ENCODE measurements around the gene DDX3X.
"Not testable (repeated sequence)": the region's sequence is repeated elsewhere in the genome, so short reads cannot be mapped to it uniquely, and the experiment has no call there.

The DDX3X gene

GRCh38 chrX:41373989-41374606 lies 40.1 kb downstream of the DDX3X start:
- DNase-seq (ENCODE audit: low read depth), result no peak

DNA sequence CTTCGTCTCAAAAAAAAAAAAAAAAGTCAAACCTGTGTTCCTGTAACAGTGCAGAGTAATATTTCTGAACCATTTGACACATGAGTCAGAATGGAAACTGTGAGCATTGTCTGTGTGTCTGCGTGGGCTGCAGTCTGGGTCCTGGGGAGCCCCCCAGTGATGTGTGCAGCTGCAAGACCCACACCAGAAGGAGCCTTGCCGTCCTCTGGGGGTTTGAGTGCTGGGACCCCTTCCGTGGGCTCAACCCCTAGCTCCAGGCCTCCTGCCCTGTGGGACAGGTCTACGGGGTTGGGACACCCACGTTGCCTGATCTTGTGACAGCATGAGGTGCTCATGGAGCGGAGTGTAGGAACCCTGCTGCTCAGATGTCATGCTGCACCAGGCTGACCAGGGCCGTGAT lies 43.7 kb downstream of the DDX3X start:
- DNase-seq (ENCODE audit: low read depth), result no peak

DNA sequence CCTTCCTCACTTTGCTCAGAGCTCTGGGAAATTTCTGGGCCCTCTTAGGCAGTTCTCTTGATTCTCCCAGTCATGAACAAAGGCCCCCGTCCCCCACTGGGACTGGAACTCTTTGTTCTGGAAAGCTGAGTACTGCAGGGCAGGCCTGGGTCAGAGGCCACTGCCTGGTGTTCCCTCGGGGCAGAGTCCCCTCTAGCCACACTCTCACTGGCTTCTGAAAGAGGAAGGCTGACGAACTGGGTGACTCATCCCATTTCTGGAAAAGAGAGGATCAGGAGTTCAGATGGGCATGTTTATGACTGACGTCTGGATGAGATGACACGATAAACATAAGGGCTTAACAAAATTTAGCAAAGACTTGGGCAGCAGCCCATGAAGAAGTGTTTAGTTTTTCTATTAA lies 47.7 kb downstream of the DDX3X start:
- DNase-seq (ENCODE audit: low read depth), result peak; percentile 82

DNA sequence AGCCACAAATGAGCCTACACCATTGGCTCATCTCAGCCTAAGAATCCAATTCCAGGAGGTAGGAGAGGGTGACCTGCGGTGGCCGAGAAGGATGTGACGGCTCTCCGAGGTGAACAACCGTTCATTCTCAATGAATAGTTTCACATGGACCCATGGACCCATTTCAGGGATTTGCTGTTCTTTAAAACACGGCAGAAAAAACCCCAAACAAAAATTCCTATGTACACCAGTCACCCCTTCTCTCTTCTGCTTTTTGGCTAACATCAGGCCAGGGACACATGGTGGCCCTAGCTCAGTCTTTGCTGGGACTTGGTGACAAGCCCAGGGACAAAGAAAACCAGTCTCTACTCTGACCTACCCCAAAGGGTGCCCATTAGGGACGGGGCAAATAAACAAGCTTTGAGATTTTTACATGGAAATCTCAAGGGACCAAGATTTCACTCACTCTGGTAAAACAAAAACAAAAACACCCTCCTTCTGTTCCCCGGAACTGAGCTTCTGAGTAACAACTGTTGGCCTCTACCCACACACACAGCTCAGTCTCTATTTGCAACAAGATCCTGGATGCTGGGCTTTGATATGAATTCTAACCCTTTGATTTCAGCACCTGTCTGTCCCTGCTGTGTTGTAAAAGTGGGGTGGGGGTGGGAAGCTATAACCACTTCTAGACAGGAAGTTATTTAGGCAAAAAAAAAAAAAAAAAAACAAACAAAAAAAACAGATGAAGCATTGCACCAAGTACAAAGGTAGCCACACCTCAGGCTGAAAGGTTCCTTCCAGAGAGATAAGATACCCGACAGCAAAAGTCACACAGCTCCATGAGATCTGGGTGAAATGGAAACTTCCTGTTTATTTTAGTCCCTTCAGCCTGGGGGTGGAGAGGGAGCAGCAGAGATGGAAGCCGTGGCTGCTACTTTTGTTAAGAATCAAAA lies 49.0 kb downstream of the DDX3X start:
- DNase-seq (ENCODE audit: low read depth), result peak; percentile 46

GRCh38 chrX:41384051-41384705 lies 50.2 kb downstream of the DDX3X start:
- peak; percentile 83 for DNase-seq (ENCODE audit: low read depth)

- DNase-seq (ENCODE audit: low read depth), result no peak
Measured at GRCh38 chrX:41386222-41386990, 52.4 kb downstream of the DDX3X start.

DNA sequence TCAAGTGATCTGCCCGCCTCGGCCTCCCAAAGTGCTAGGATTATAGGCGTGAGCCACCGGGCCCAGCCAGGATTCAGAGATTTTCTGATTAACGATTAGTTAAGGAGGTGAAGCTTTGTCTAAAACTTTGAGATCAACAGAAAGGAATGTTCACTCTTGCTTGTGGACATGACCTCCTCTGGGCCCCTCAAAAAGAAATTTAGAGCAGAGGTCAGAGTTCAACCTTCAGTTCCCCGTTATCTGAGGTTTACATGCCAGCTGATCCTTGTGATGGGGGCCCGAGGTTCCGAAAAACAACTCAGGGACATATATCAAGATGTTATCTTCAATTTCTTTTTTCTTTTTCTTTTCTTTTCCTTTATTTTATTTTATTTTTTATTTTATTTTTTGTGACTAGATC lies 54.6 kb downstream of the DDX3X start:
- DNase-seq (ENCODE audit: low read depth), result no peak

DNA sequence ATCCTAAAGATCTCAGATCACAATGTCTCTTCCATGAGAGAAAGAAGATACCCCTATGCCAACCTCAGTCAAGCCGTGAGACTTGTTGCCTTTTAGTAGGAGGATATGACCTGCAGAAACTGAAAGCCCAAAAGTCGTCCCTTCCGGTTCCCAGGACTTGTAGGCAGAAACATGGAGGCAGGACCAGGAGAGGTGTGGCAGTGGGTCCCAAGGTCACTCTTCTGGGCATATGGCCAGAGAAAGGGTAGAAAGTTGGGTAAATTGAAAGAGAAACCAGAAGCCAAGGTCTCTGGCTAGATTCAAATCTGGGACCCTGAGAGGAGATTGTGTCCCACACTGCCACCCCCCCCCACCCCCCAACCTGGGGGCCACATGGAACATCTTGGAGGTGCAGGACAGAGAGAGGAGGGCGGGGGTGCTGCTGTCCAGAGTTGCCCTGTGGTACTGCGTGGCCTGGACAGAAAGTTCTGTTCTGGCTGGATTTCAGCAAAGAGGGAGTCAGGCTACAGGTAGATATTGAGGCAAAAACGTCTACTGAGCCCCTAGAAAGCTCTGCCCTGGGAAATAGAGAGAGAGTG lies 55.4 kb downstream of the DDX3X start:
- no peak for DNase-seq (ENCODE audit: low read depth)

DNA sequence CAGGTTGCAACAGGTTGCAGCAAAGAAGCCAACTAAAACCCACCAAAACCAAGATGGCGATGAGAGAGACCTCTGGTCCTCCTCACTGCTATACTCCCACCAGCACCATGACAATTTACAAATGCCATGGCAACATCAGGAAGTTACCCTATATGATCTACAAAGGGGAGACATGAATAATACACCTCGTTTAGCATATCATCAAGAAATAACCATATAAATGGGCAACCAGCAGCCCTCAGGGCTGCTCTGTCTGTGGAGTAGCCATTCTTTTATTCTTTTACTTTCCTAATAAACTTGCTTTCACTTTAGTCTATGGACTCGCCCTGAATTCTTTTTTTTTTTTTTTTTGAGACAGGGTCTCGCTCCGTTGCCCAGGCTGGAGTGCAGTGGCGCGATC lies 56.6 kb downstream of the DDX3X start:
- DNase-seq (ENCODE audit: low read depth), result not testable (repeated sequence)

DNA sequence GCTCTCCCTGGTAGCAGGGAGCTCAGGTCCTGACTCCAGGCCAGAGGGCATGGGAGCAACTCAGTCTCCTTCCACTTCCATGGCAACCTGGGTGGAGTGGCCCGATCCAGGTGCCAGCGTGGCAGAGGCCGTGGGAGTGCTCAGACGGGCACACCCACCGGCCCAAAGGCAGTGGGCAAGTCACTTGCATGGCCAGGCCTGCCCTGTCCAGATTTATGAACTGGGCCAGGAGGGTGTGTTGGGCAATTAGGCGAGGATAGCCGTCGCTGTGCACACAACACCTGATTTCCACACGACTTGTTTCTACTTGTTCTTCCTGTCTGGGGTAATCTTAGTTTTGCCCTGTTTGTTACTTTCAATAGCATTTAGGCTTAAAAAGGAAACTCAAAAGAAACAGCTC lies 57.6 kb downstream of the DDX3X start:
- no peak for DNase-seq (ENCODE audit: low read depth)

DNA sequence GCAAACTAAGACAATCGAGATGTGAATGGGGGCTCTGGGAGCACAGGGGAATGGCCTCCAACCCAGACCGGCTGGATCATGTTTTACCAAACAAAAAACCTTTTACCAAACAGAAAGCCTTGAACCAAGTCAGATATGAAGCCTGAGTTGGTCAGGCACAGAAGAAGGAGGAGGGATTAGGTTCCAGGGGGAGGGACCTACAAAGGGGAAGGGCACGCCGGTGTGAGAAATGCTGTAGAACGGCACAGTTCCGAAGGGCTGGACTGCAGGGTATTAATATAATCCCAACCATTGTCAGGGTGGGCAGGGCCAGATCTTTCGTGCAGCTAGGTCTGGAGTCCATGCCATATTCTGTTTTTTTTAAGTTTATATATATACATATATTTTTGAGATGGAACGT lies 60.3 kb downstream of the DDX3X start:
- no peak for DNase-seq (ENCODE audit: low read depth)

DNA sequence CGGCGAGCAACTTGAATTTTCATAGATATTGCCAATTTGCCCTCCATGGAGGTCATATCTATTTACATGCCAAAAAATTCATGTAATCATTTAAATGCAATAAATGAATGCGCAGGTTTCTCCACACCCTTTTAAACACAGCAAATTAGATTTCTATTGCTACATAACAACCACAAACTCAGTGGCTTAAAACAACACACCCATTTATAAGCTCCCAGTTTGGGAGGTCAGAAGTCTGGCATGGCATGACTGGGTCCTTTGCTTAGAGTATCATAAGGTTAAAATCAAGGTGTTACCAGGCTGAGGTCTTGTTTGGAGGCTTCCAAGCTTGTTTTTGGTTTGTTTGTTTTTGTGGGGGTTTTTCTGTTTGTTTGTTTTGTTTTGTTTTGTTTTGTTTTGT lies 63.3 kb downstream of the DDX3X start:
- DNase-seq (ENCODE audit: low read depth), result no peak

DNA sequence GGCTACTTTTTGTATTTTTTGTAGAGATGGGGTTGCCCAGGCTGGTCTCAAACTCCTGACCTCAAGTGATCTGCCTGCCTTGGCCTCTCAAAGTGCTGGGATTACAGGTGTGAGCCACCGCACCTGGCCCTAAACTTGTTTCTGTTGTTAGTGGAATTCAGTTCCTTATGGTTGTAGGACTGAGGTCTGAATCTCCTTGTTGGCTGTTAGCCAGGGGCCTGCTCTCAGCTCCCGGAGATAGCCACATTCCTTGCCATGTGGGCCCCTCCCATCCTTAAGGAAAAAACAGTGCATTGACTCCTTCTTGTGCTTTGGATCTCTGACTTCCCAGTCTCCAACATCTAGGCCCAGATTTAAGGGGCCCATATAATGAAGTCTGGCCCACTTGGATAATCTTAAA lies 63.8 kb downstream of the DDX3X start:
- DNase-seq (ENCODE audit: low read depth), result no peak

DNA sequence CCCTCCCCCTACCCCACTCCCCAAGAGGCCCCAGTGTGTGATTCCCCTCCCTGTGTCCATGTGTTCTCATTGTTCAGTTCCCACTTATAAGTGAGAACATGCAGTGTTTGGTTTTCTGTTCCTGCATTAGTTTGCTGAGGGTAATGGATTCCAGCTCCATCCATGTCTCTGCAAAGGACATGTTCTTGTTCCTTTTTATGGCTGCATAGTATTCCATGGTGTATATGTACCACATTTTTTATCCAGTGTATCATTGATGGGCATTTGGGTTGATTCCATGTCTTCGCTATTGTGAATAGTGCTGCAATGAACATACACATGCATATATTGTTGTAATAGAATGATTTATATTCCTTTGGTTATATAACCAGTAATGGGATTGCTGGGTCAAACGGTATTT lies 68.6 kb downstream of the DDX3X start:
- not testable (repeated sequence) for DNase-seq (ENCODE audit: low read depth)

- DNase-seq (ENCODE audit: low read depth), result no peak
Measured at GRCh38 chrX:41405551-41405950, 71.6 kb downstream of the DDX3X start.

DNA sequence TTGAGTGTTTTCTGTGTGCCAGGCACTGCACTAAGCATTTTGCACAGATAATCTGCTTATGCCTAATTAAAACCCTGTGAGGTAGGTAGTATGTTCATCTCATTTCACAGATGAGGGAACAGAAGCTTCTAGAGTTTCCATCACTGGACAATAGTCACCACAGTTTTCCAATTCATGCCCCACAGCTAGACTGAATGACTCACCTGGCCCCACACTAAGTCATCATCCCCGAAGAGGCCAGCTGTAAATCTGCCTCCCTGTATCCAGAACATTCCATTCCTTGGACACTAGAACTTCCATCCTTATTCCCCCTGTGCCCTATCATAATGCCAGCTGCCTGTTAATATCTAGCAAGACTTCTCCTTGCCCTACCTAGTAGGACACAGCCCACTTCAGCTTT lies 72.2 kb downstream of the DDX3X start:
- no peak for DNase-seq (ENCODE audit: low read depth)

- DNase-seq (ENCODE audit: low read depth), result no peak
Measured at GRCh38 chrX:41407816-41408215, 73.9 kb downstream of the DDX3X start.

DNA sequence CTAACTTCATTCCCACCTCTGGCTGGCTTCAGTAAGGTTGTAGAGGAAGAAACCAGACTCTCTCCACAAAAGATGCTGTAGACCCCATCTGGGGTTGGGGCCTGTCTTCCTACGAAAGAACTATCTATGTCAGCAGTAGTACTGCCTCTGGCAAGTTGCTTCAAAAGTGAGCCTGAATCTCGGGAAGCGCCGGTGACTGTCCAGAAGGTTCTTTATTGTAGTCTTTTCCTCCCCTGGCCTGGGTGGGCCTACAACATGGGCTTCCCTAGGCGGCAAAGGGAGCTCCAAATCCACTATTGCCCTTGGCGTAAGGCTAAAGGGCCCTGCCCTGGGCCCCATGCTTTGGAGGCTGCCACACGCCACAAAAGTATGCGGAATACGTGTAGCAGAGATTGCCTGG lies 74.6 kb downstream of the DDX3X start:
- DNase-seq (ENCODE audit: low read depth), result no peak

DNA sequence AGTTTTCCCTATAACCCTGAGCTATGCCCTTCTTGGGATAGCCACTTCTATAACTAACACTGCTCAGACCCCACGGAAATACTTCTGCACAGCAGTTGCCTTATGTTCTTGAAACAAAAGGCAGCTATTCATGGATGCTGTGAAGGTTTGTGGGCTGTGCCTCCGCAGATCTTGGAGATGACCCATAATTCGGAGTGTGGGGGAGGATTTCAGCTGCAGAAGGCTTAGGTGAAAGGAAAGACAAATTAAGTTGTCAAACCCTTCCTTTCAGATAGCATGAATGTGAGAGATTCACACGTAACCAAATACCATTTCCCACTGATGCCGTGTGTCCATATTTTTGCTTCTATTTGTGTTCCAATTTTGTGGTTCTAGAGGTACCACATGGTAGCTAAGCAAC lies 75.0 kb downstream of the DDX3X start:
- DNase-seq (ENCODE audit: low read depth), result no peak

GRCh38 chrX:41411222-41411621 lies 77.3 kb downstream of the DDX3X start:
- not testable (repeated sequence) for DNase-seq (ENCODE audit: low read depth)

- no peak for DNase-seq (ENCODE audit: low read depth)
Measured at GRCh38 chrX:41412261-41413081, 78.5 kb downstream of the DDX3X start.
